ENCODE data around the gene SERTAD1.
"Not testable (repeated sequence)": the region's sequence is repeated elsewhere in the genome, so short reads cannot be mapped to it uniquely, and the experiment has no call there.

Gene SERTAD1

DNA sequence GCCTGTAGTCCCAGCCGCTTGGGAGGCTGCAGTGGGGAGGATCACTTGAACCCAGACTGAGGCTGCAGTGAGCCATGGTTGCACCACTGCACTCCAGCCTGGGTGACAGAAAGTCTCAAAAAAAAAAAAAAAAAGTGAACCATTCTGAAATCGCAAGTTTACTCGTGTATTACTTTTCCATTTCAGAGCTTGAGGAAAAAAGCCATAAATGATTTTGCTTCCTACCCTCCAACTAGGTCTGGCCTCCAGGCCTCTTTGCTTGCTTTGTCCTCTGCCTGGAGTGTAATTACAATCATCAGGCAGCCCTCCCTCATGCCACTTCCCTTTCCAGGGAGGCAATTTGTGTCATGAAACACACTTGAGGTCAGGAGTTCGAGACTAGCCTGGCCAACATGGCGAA lies 31.3 kb upstream of the SERTAD1 start:
- ChIA-PET CTCF (no interaction called here), POLR2A (no interaction called here)
- no peak for DNase-seq (ENCODE audit: low read depth, low spot score)
- H3K4me3 ChIP-seq (ENCODE audit: low read depth, low read length): no peak overlapping the region
- TF ChIP-seq, protein P1, sequence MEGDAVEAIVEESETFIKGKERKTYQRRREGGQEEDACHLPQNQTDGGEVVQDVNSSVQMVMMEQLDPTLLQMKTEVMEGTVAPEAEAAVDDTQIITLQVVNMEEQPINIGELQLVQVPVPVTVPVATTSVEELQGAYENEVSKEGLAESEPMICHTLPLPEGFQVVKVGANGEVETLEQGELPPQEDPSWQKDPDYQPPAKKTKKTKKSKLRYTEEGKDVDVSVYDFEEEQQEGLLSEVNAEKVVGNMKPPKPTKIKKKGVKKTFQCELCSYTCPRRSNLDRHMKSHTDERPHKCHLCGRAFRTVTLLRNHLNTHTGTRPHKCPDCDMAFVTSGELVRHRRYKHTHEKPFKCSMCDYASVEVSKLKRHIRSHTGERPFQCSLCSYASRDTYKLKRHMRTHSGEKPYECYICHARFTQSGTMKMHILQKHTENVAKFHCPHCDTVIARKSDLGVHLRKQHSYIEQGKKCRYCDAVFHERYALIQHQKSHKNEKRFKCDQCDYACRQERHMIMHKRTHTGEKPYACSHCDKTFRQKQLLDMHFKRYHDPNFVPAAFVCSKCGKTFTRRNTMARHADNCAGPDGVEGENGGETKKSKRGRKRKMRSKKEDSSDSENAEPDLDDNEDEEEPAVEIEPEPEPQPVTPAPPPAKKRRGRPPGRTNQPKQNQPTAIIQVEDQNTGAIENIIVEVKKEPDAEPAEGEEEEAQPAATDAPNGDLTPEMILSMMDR (IDR thresholded peaks at IDR 0.05; ENCODE audit: insufficient read depth, low read length, missing control alignments): no peak

DNA sequence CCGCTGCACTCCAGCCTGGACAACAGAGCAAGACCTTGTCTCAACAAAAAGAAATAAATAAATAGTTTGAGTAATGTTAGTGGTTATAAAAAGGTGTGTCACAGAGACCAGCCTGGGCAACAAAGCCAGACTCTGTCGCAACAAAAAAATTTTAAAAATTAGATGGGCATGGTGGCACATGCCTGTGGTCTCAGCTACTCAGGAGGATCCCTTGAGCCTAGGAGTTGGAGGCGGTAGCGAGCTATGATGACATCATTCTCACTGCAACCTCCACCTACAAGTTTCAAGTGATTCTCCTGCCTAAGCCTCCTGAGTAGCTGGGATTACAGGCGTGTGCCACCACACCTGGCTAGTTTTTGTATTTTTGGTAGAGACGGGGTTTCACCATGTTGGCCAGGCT lies 28.2 kb upstream of the SERTAD1 start:
- POLR2A ChIA-PET; H3K4me3 ChIP-seq (ENCODE audit: low read depth, low read length); DNase-seq (ENCODE audit: low read depth, low spot score): not testable (repeated sequence)
- CTCF ChIA-PET: interaction anchor here (0.9 to 6.7 kb wide), 3 partner anchors 10 to 149 kb away, joined by 3 to 75 read pairs (median 3); partner anchors contain the start of gene BLVRB

DNA sequence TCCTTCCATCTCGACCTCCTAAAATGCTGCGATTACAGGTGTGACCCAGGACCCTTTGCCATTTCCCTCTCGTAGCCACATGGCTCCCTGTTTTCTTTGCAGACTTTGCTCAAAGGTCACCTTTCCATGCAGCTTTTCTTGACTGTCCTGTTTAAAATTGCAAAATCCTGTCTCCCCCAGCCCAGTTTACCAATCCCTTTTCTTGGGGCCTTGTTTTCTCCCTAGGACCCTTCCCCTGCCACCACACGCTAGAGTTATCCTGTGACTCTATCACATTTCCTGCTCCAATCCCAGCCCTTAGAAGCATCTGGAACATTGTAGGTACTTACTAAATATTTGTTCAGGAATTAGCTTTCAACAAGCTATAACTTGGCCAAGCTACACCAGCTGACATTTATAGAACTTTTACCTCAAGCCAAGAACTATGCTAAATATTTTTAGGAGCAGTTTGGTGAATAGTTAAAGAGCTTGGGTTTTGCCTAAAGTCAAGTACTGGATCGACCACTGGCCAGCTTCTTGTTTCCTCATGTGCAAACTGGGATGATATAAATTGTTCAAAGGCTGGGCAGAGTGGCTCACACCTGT lies 27.5 kb upstream of the SERTAD1 start:
- TF ChIP-seq, protein P1 (IDR thresholded peaks at IDR 0.05; ENCODE audit: insufficient read depth, low read length, missing control alignments): no peak
- DNase-seq (ENCODE audit: low read depth, low spot score): no peak
- CTCF ChIA-PET: interaction anchor here (1.0 to 6.7 kb wide), 3 partner anchors 8 to 148 kb away, joined by 3 to 75 read pairs (median 3); partner anchors contain the start of gene BLVRB
- POLR2A ChIA-PET: interaction anchor here (0.6 to 1.3 kb wide), 2 partner anchors 10 to 87 kb away, joined by 4 to 9 read pairs; no protein-coding TSS in a partner anchor
- H3K4me3 ChIP-seq (ENCODE audit: low read depth, low read length): no peak overlapping the region

DNA sequence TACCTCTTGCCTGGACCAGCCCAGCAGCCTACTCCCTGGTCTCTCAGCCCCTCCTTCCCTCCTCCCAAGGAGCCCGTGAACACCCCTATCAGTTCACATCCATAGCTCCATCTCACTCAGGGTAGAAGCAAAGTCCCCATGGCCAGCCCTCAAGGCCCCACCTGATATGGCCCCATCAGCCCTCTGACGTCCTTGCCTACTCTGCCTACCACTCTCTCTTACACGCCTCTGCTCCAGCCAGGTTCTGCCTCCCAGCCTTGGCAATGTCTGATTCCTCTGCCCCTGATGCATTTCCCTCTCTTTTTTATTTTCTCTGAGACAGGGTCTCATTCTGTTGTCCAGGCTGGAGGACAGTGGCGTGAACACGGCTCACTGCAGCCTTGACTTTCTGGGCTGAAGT lies 26.2 kb upstream of the SERTAD1 start:
- H3K4me3 ChIP-seq (ENCODE audit: low read depth, low read length): no peak overlapping the region
- TF ChIP-seq, protein P1 (IDR thresholded peaks at IDR 0.05; ENCODE audit: insufficient read depth, low read length, missing control alignments): no peak
- CTCF ChIA-PET: interaction anchor here (6.7 kb wide), 1 partner anchor 12 kb away, joined by 75 read pairs; the partner anchor contains the start of gene BLVRB
- POLR2A ChIA-PET: no interaction called here
- DNase-seq (ENCODE audit: low read depth, low spot score): no peak

GRCh38 chr19:40450664-40451063 lies 24.9 kb upstream of the SERTAD1 start:
- ChIA-PET POLR2A (no interaction called here), CTCF (interaction anchor here (1.2 to 6.7 kb wide), 2 partner anchors 13 to 84 kb away, joined by 3 to 75 read pairs; partner anchors contain the start of gene BLVRB)
- no peak overlapping the region for H3K4me3 ChIP-seq (ENCODE audit: low read depth, low read length)
- DNase-seq (ENCODE audit: low read depth, low spot score): no peak
- TF ChIP-seq, protein P1 (IDR thresholded peaks at IDR 0.05; ENCODE audit: insufficient read depth, low read length, missing control alignments): no peak

DNA sequence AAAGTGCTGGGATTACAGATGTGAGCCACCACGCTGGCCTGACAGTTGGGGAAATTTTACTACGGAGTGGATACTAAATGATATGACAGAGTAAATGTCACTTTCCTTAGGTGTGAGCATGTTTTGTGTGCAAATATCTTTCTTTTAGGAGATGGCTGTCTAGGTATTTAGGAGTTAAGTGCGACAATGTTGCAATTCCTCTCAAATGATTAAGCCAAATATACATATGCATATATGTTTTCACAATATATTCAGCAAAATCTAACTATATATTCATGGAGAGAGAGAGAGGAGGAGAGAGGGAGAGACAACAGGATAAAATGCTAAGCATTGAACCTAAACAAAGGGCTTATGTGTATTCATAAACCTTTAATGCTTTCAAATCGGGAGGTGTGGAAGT lies 23.7 kb upstream of the SERTAD1 start:
- TF ChIP-seq, protein P1 (IDR thresholded peaks at IDR 0.05; ENCODE audit: insufficient read depth, low read length, missing control alignments): no peak
- no peak for DNase-seq (ENCODE audit: low read depth, low spot score)
- ChIA-PET CTCF (interaction anchor here (1.2 kb wide), 1 partner anchor 83 kb away, joined by 3 read pairs; no protein-coding TSS in a partner anchor), POLR2A (no interaction called here)
- no peak overlapping the region for H3K4me3 ChIP-seq (ENCODE audit: low read depth, low read length)

Measured in AG04449 (cell line).